Ectodermal cell (in vitro differentiated cells): Measurements from ENCODE around the gene TK2.

ENCODE experiments used
- H3K27ac ChIP-seq: 2 replicates; pipeline ENCODE4 v1.7.0; 2013; ENCODE audit warnings: mild to moderate bottlenecking, low read depth, low read length; ENCODE audit not compliant: insufficient read depth, poor library complexity, severe bottlenecking
- H3K27me3 ChIP-seq: 2 replicates; pipeline ENCODE4 v1.7.0; 2013; ENCODE audit warnings: mild to moderate bottlenecking, low read length; ENCODE audit not compliant: insufficient read depth, control insufficient read depth, poor library complexity, severe bottlenecking
- H3K36me3 ChIP-seq: one replicate; pipeline ENCODE4 v1.7.0; 2013; ENCODE audit warnings: low read length; ENCODE audit not compliant: control insufficient read depth, insufficient read depth
- H3K4me1 ChIP-seq: one replicate; pipeline ENCODE4 v1.7.0; 2013; ENCODE audit warnings: low read length; ENCODE audit not compliant: control insufficient read depth, insufficient read depth
- H3K4me3 ChIP-seq: 2 replicates; pipeline ENCODE4 v1.7.0; 2013; ENCODE audit warnings: low read depth, low read length, control low read depth; ENCODE audit not compliant: insufficient read depth
- H3K9me3 ChIP-seq: 2 replicates; pipeline ENCODE4 v1.7.0; 2013; ENCODE audit warnings: mild to moderate bottlenecking, low read length, moderate library complexity; ENCODE audit not compliant: control insufficient read depth
- WGBS, 2 experiments: methylation state at CpG; one replicate each; pipeline ENCODE4 v1.1.7; 2013; ENCODE audit warnings: missing lambda C conversion rate in 2 of 2; 5-methylcytosine and 5-hydroxymethylcytosine counted together

Gene TK2

DNA sequence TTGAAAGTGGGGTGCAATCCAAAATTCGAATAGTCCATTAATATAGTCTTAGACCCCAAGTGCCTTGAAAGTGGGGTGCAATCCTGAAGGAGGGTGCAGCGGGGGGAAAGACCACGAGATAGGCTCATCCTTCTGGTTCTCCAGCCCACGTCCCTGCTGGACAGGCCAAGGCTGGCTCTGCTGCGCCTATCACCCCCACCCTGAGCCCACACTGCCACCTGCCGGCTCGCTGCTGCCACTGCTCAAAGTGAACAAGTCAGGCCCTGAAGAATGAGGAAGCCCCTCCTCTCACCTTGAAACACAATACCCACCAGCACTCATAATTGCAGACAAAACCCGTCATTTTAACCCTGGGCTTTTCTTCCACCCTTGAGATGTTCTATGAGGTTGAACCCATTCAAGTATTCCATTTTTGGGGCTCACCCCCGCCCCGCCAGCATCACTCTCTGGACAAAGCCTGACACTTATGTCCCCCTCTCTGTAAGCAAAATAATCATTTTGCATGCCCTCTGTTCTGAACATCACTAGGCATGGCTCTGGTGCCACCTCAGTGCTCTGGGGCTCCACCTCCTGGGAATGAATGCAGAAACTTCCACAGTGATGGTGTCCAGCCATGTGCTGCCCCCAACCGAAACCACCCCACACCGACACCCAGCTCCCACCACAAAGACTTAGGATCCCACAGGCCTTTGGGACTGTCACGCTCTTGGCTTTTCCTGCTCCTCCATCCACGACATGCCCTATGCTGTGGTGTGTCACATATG is 66.1 kb downstream of the TK2 start:
- Histone ChIP-seq H3K27me3 (no peaks in the 10 kb centered on the region), H3K4me3 (no peak overlapping the region), H3K27ac (no peak overlapping the region), H3K4me1 (no peaks in the 10 kb centered on the region), H3K36me3 (no peaks in the 10 kb centered on the region), H3K9me3 (no peaks in the 10 kb centered on the region)
- WGBS, 2 experiments, result 44 to 46% methylated on average over 14 of the region's 14 CpGs

- WGBS, 2 experiments, result 82 to 85% methylated on average over 7 of the region's 7 CpGs
- no peak overlapping the region for H3K27ac ChIP-seq
- no peak overlapping the region for H3K4me3 ChIP-seq
- no peaks in the 10 kb centered on the region for H3K27me3 ChIP-seq
- no peaks in the 10 kb centered on the region for H3K4me1 ChIP-seq
- no peaks in the 10 kb centered on the region for H3K9me3 ChIP-seq
- H3K36me3 ChIP-seq, result no peaks in the 10 kb centered on the region
These were observed 68.0 kb downstream of the TK2 start for GRCh38 chr16:66481943-66482390.

DNA sequence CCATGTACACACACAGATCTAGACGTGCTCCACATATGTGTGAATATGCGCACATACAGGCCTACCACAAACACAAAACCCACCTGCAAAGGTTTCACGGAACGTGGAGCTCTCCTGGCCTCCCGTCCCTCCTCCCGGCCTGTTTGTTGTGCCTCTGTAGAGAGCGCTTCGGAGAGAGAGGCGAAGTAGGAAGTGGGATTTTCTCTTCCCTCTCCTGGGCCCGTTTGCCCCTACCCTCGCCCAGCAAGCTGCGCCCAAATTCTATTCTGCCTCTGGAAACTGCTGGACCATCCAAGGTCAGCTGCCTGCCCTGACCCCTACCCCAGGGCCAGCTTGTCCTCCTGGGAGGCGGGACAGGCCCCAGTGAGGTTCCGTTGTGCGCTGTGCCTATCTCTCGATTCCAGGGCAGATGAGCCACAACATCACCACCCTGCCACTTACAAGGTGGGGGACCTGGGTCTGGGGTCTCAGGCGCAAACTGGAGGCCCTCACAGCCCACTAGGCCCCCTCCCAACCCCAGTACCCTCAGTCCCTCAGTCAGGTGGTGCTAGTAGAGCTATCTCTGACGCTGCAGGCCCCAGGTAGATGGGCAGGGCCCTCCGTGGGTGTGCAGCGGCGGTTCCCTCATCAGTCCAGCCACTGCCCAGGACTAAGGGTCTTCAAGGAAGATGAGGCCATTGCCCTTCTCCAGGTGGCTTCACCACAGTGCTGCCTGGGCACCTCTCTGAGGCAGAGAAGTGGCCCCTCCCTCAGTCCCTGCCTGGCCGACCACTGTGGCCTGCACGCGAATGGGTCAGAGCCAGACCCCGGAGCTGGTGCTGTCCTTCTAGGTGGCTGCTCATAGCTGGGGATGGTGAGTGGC is 68.6 kb downstream of the TK2 start:
- Histone ChIP-seq H3K27ac (no peak overlapping the region), H3K4me1 (no peaks in the 10 kb centered on the region), H3K36me3 (no peaks in the 10 kb centered on the region), H3K27me3 (no peaks in the 10 kb centered on the region), H3K9me3 (no peaks in the 10 kb centered on the region), H3K4me3 (no peak overlapping the region)
- WGBS, 2 experiments, result 90 to 94% methylated on average over 25 of the region's 25 CpGs

DNA sequence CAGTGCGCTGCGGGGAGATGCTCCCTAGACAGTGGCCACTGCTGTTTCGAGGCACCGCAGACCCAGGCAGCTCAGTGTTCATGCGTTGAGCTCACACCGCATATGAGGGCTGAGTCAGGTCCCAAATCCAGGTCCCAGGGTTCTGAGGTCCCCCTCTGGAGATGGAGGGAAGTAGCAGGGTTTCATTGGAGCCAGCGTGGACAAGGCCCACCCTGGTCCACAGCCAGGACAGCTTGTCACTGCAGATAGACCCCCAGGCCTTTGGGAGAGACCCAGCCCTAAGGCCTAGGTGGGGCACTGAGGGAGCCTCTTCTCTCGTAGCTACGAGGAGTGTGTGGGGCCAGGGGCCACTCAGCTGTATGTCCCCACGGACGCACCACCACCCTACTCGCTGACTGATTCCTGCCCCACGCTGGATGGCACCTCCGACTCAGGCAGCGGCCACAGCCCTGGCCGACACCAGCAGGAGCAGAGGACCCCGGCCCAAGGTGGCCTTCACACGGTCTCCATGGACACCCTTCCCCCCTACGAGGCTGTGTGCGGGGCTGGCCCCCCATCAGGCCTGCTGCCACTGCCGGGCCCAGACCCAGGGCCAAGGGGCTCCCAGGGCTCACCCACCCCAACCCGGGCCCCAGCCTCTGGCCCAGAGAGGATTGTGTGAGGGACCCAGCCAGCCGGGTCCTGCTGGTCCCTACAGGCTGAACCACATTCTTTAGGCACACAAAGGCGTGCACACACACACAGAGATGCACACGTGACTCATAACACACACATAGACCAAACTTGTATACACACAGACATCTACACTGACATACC is 69.4 kb downstream of the TK2 start:
- Histone ChIP-seq H3K4me3 (no peak overlapping the region), H3K27ac (no peak overlapping the region), H3K4me1 (no peaks in the 10 kb centered on the region), H3K9me3 (no peaks in the 10 kb centered on the region), H3K27me3 (no peaks in the 10 kb centered on the region), H3K36me3 (no peaks in the 10 kb centered on the region)
- 92 to 94% methylated on average over 25 of the region's 25 CpGs for WGBS, 2 experiments

GRCh38 chr16:66479661-66480264 is 70.2 kb downstream of the TK2 start:
- no peaks in the 10 kb centered on the region for H3K27me3 ChIP-seq
- 88 to 93% methylated on average over 5 of the region's 5 CpGs for WGBS, 2 experiments
- H3K27ac ChIP-seq, result no peak overlapping the region
- no peaks in the 10 kb centered on the region for H3K4me1 ChIP-seq
- no peak overlapping the region for H3K4me3 ChIP-seq
- H3K36me3 ChIP-seq, result no peaks in the 10 kb centered on the region
- no peaks in the 10 kb centered on the region for H3K9me3 ChIP-seq

GRCh38 chr16:66478733-66479511 is 71.0 kb downstream of the TK2 start:
- Histone ChIP-seq H3K36me3 (no peaks in the 10 kb centered on the region), H3K27ac (no peak overlapping the region), H3K27me3 (no peaks in the 10 kb centered on the region), H3K4me1 (no peaks in the 10 kb centered on the region), H3K9me3 (no peaks in the 10 kb centered on the region), H3K4me3 (no peak overlapping the region)
- 53 to 54% methylated on average over 10 of the region's 10 CpGs for WGBS, 2 experiments

- Histone ChIP-seq H3K27me3 (no peaks in the 10 kb centered on the region), H3K36me3 (no peaks in the 10 kb centered on the region)
- WGBS, 2 experiments, result 84 to 86% methylated on average over 2 of the region's 2 CpGs
These were observed 72.8 kb downstream of the TK2 start for GRCh38 chr16:66477028-66477515.

DNA sequence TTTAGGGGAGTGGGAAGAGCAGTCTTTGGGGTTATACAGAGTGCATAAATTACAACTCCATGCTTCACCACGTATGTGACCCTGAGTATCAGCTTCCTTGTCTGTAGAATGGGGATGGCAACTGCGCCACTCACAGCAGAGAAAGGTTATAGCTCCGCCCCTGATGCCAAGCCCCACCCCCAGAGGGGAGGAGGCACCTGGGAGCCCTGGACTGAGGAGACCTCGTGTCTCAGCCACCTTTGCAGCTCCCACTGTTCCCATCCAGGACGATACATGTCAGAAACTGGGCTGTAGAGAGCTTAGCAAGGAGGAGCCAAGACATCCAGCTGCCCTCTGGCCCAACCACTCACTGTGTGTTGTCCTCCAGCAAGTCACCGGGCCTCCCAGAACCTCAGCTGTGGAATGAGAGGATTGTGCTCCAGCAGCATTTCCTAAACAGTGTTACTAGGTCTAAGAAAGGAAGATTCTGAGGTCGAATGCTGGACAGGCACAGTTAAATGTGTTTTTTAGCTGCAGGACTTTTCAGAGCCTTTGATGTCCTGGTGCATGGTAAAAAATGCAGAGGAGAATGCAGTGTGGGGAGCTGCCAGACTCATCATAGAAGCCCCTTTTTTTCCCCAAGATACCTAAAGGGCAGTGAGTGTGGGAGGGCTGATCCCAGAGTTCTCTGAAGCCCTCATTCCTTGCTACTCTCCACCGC is 73.4 kb downstream of the TK2 start:
- Histone ChIP-seq H3K4me1 (no peaks in the 10 kb centered on the region), H3K36me3 (no peaks in the 10 kb centered on the region), H3K9me3 (no peaks in the 10 kb centered on the region), H3K27ac (no peak overlapping the region), H3K27me3 (no peaks in the 10 kb centered on the region), H3K4me3 (no peak overlapping the region)
- 80 to 82% methylated on average over 8 of the region's 8 CpGs for WGBS, 2 experiments

More at GRCh38 chr16:66477028-66477515, 72.8 kb downstream of the TK2 start:
- H3K4me3 ChIP-seq, result no peak overlapping the region
- H3K9me3 ChIP-seq, result no peaks in the 10 kb centered on the region
- no peak overlapping the region for H3K27ac ChIP-seq
- no peaks in the 10 kb centered on the region for H3K4me1 ChIP-seq

- Histone ChIP-seq H3K27ac (no peak overlapping the region), H3K4me1 (no peaks in the 10 kb centered on the region), H3K4me3 (no peak overlapping the region), H3K9me3 (no peaks in the 10 kb centered on the region), H3K27me3 (no peaks in the 10 kb centered on the region), H3K36me3 (no peaks in the 10 kb centered on the region)
- 76 to 89% methylated on average over 2 of the region's 2 CpGs for WGBS, 2 experiments
These were observed 74.7 kb downstream of the TK2 start for GRCh38 chr16:66475232-66475631.
